A673 (cell line): ENCODE data around the gene MIEF1. TPM values are rescaled to one million over a fixed set of nuclear protein-coding genes. Genes with fewer than 3 reads are reported as not detected.

Experiments
- BruUV-seq: library from RNA; stranded (reverse); fragments of 400-500 nt; replicated peaks from 2 replicates; lab custom pipeline; 2021; lab: Mats Ljungman, UMichigan
- CTCF ChIA-PET: fragments of 300-600 bp; sonication (Branson Sonifier 250); formaldehyde crosslinking; loops from one replicate; lab custom pipeline; 2022; ENCODE audit warnings: antibody characterized with exemption; lab: Charles Lee
- POLR2A ChIA-PET: fragments of 300-600 bp; sonication (Branson Sonifier 250); formaldehyde crosslinking; loops from one replicate; lab custom pipeline; 2022; ENCODE audit warnings: antibody characterized with exemption; ENCODE audit not compliant: low non-redundant PET; lab: Charles Lee
- DNase-seq: peaks from one replicate; pipeline ENCODE4 v3.0.0-alpha.2; 2015; ENCODE audit warnings: low spot score
- H3K27ac ChIP-seq: fragments of 200-600 bp; sonication (generic); 2 replicates; pipeline ENCODE4 v1.5.1; 2016; ENCODE audit warnings: mixed run types, low read depth, mild to moderate bottlenecking, mixed read lengths, antibody characterized with exemption, low read length; ENCODE audit not compliant: poor library complexity, severe bottlenecking
- H3K27me3 ChIP-seq: fragments of 200-600 bp; sonication (generic); replicated peaks from 2 replicates; pipeline ENCODE4 v1.6.1; 2017; ENCODE audit warnings: mixed run types, low read depth, mild to moderate bottlenecking, mixed read lengths, antibody characterized with exemption, low read length; ENCODE audit not compliant: insufficient read depth, poor library complexity
- H3K36me3 ChIP-seq: fragments of 200-600 bp; sonication (generic); 2 replicates; pipeline ENCODE4 v1.6.1; 2016; ENCODE audit warnings: mixed run types, mild to moderate bottlenecking, mixed read lengths, antibody characterized with exemption, low read length; ENCODE audit not compliant: insufficient read depth, poor library complexity, severe bottlenecking
- H3K4me1 ChIP-seq: fragments of 200-600 bp; sonication (generic); 2 replicates; pipeline ENCODE4 v1.6.1; 2017; ENCODE audit warnings: mixed run types, mild to moderate bottlenecking, mixed read lengths, antibody characterized with exemption, low read length; ENCODE audit not compliant: insufficient read depth, poor library complexity, severe bottlenecking
- H3K4me3 ChIP-seq: fragments of 200-600 bp; sonication (generic); 2 replicates; pipeline ENCODE4 v1.5.1; 2016; ENCODE audit warnings: low read depth, mixed run types, mild to moderate bottlenecking, mixed read lengths, low read length; ENCODE audit not compliant: poor library complexity, severe bottlenecking
- H3K9me3 ChIP-seq: fragments of 200-600 bp; sonication (generic); 2 replicates; pipeline ENCODE4 v1.6.1; 2016; ENCODE audit warnings: mixed run types, low read depth, mild to moderate bottlenecking, mixed read lengths, antibody characterized with exemption, low read length; ENCODE audit not compliant: poor library complexity, severe bottlenecking
- CTCF ChIP-seq: fragments of 300-800, 200-600 bp; sonication (generic); conservative IDR thresholded peaks from 2 replicates; pipeline ENCODE4 v1.5.1; 2017; ENCODE audit warnings: low read depth, mild to moderate bottlenecking, antibody characterized with exemption, low read length, moderate library complexity, mixed read lengths
- EZH2 ChIP-seq: fragments of 200-600 bp; sonication (generic); IDR thresholded peaks from 2 replicates; pipeline ENCODE4 v1.6.1; 2017; ENCODE audit warnings: borderline replicate concordance, low read depth, mild to moderate bottlenecking, mixed read lengths, antibody characterized with exemption, low read length; ENCODE audit not compliant: poor library complexity, severe bottlenecking
- intact Hi-C: fragments of 100-400 bp; cut with micrococcal nuclease; formaldehyde crosslinking; loops from one replicate; pipeline ENCODE4 v1.10.0; 2022; ENCODE audit not compliant: unreplicated experiment
- total RNA-seq: library from RNA; stranded (reverse); gene quantifications from 2 replicates; pipeline ENCODE4 v1.2.3, GENCODE V29; 2021

Gene MIEF1
- total RNA-seq, 1 experiment from 2014 or later = 55.1 TPM

- Histone ChIP-seq H3K27ac (peak overlapping the region; percentile 38), H3K36me3 (peaks cover 49% of the 10 kb centered on the region), H3K4me3 (peak overlapping the region; percentile 97), H3K4me1 (peaks cover 24% of the 10 kb centered on the region), H3K9me3 (no peaks in the 10 kb centered on the region), H3K27me3 (no peaks in the 10 kb centered on the region)
- intact Hi-C loops = loop anchor here (10.0 kb wide), 1 partner anchor 128 kb away; the partner anchor contains the start of gene TAB1
- no TSS peak for BruUV-seq
- no peak for TF ChIP-seq EZH2
- no peak for TF ChIP-seq CTCF
- no peak for DNase-seq
- POLR2A ChIA-PET = interaction anchor here (0.6 to 1.4 kb wide), 3 partner anchors 21 to 1794 kb away, joined by 3 to 5 read pairs (median 5); partner anchors contain the start of gene MIEF1
- CTCF ChIA-PET = no interaction called here
Observed at GRCh38 chr22:39522567-39523300, 20.6 kb downstream of the MIEF1 start.

GRCh38 chr22:39524089-39524752, 22.1 kb downstream of the MIEF1 start:
- Histone ChIP-seq H3K9me3 (no peaks in the 10 kb centered on the region), H3K4me3 (peak overlapping the region; percentile 97), H3K27me3 (no peaks in the 10 kb centered on the region), H3K4me1 (peaks cover 24% of the 10 kb centered on the region), H3K27ac (peak overlapping the region; percentile 30), H3K36me3 (peaks cover 57% of the 10 kb centered on the region)
- DNase-seq = no peak
- TF ChIP-seq EZH2 (no peak), CTCF (no peak)
- no TSS peak for BruUV-seq
- intact Hi-C loops = loop anchor here (10.0 kb wide), 1 partner anchor 129 kb away; the partner anchor contains the start of gene TAB1
- CTCF ChIA-PET = interaction anchor here (1.2 kb wide), 1 partner anchor 520 kb away, joined by 4 read pairs; no protein-coding TSS in a partner anchor
- POLR2A ChIA-PET = interaction anchor here (0.5 to 1.3 kb wide), 7 partner anchors 10 to 970 kb away, joined by 3 to 17 read pairs (median 4); partner anchors contain the start of gene RPL3
